Transverse colon (tissue), 4 donors: ENCODE measurements around the gene TDRD7.

Source experiments
- CTCF ChIP-seq, 5 experiments: fragments of 200-600 bp in 3 of 5; fragments of 450-650 bp in 2 of 5; sonication (generic) in 3 of 5; IDR thresholded peaks; 1 replicate in 2 of 5; 2 replicates in 3 of 5; pipeline ENCODE4 v1.5.1; 2016 to 2017; ENCODE audit warnings: antibody characterized with exemption in 5 of 5, inconsistent platforms in 3 of 5, mild to moderate bottlenecking in 2 of 5, moderate library complexity in 1 of 5
- EP300 ChIP-seq: sonication (generic); formaldehyde crosslinking; IDR thresholded peaks from one replicate; pipeline ENCODE4 v1.6.1; 2017; ENCODE audit warnings: antibody characterized with exemption, low read depth
- POLR2A ChIP-seq: fragments of 450-650 bp; IDR thresholded peaks from one replicate; pipeline ENCODE4 v1.6.1; 2016; ENCODE audit warnings: antibody characterized with exemption, mild to moderate bottlenecking, moderate library complexity
- POLR2AphosphoS5 ChIP-seq, 3 donors: sonication (generic); formaldehyde crosslinking; IDR thresholded peaks; one replicate each; pipeline ENCODE4 v1.6.1; 2016; ENCODE audit warnings: antibody characterized with exemption in 3 of 3

- TF ChIP-seq CTCF (IDR thresholded peaks at IDR 0.05) = no peak
- no peak for TF ChIP-seq POLR2A
- TF ChIP-seq EP300 = no peak
- TF ChIP-seq POLR2AphosphoS5 (IDR thresholded peaks at IDR 0.05) = no peak
These were observed 91.3 kb downstream of the TDRD7 start for GRCh38 chr9:97502984-97503861.
